NB4 (cell line): Measurements from ENCODE around the gene PRRG2.

Experiments
- DNase-seq: peaks from one replicate; pipeline ENCODE4 v3.0.0; 2010; ENCODE audit warnings: low read depth
- H3K4me3 ChIP-seq: one replicate; pipeline ENCODE4 v1.5.1; 2011; ENCODE audit warnings: mild to moderate bottlenecking, low read depth, low read length, moderate library complexity
- CTCF ChIP-seq: IDR thresholded peaks from one replicate; pipeline ENCODE4 v1.5.1; 2012; ENCODE audit warnings: low read depth, low read length
- MAX ChIP-seq: IDR thresholded peaks from 2 replicates; pipeline ENCODE4 v1.6.1; 2011; ENCODE audit warnings: low read depth, low read length
- MYC ChIP-seq: IDR thresholded peaks from 2 replicates; pipeline ENCODE4 v1.6.1; 2011; ENCODE audit warnings: low read depth, low read length
- POLR2A ChIP-seq: IDR thresholded peaks from 2 replicates; pipeline ENCODE4 v1.6.1; 2011; ENCODE audit warnings: mild to moderate bottlenecking; ENCODE audit not compliant: insufficient read length; ENCODE audit errors: extremely low read depth

The PRRG2 gene

GRCh38 chr19:49539192-49539952, 41.7 kb upstream of the PRRG2 start:
- DNase-seq, result no peak
- TF ChIP-seq MAX (no peak), MYC (no peak), CTCF (no peak), POLR2A (no peak)
- H3K4me3 ChIP-seq, result no peak overlapping the region

GRCh38 chr19:49541914-49542313, 39.2 kb upstream of the PRRG2 start:
- H3K4me3 ChIP-seq, result no peak overlapping the region
- TF ChIP-seq POLR2A (no peak), MYC (no peak), CTCF (no peak), MAX (no peak)
- DNase-seq, result no peak

GRCh38 chr19:49542446-49542845, 38.7 kb upstream of the PRRG2 start:
- no peak for DNase-seq
- no peak overlapping the region for H3K4me3 ChIP-seq
- TF ChIP-seq MYC (no peak), CTCF (no peak), POLR2A (no peak), MAX (no peak)

- no peak for DNase-seq
- H3K4me3 ChIP-seq, result no peak overlapping the region
- TF ChIP-seq CTCF, result no peak
- no peak for TF ChIP-seq MYC
- no peak for TF ChIP-seq POLR2A
- no peak for TF ChIP-seq MAX
These were observed 38.1 kb upstream of the PRRG2 start for GRCh38 chr19:49543032-49543431.

- H3K4me3 ChIP-seq, result no peak overlapping the region
- no peak for DNase-seq
- no peak for TF ChIP-seq CTCF
- no peak for TF ChIP-seq MYC
- no peak for TF ChIP-seq MAX
- TF ChIP-seq POLR2A, result no peak
These were observed 37.0 kb upstream of the PRRG2 start for GRCh38 chr19:49544154-49544553.
